SU-DHL-6 (cell line): ENCODE data around the gene FADS3.

Experiments used
- H2AFZ ChIP-seq: fragments of 200-600 bp; sonication (generic); 2 replicates; pipeline ENCODE4 v1.6.1; 2014; ENCODE audit warnings: low read depth, mild to moderate bottlenecking, moderate library complexity, mixed read lengths, antibody characterized with exemption, low read length; ENCODE audit not compliant: severe bottlenecking
- H3F3A ChIP-seq: fragments of 200-600 bp; shearing (Covaris generic); 2 replicates; pipeline ENCODE4 v1.6.0; 2016; ENCODE audit warnings: antibody characterized with exemption, mild to moderate bottlenecking; ENCODE audit not compliant: insufficient read depth
- H3K27ac ChIP-seq: fragments of 200-600 bp; sonication (generic); 2 replicates; pipeline ENCODE4 v1.5.1; 2016; ENCODE audit warnings: low read depth, mild to moderate bottlenecking, low read length, moderate library complexity, mixed read lengths
- H3K27me3 ChIP-seq: fragments of 200-600 bp; sonication (generic), shearing (Covaris generic); 2 replicates; pipeline ENCODE4 v1.6.0; 2014; ENCODE audit warnings: mild to moderate bottlenecking, low read length
- H3K36me3 ChIP-seq: fragments of 200-600 bp; sonication (generic); 2 replicates; pipeline ENCODE4 v1.6.1; 2014; ENCODE audit warnings: mild to moderate bottlenecking, low read length, mixed read lengths
- H3K4me2 ChIP-seq: fragments of 300-600, 200-600 bp; shearing (Covaris generic), sonication (generic); 2 replicates; pipeline ENCODE4 v1.6.0; 2014; ENCODE audit warnings: low read length, low read depth, mild to moderate bottlenecking; ENCODE audit not compliant: poor library complexity, severe bottlenecking
- H3K4me3 ChIP-seq: fragments of 200-600 bp; sonication (generic); 2 replicates; pipeline ENCODE4 v1.5.1; 2014; ENCODE audit warnings: antibody characterized with exemption, low read length, mild to moderate bottlenecking, mixed read lengths; ENCODE audit not compliant: insufficient read depth, poor library complexity, severe bottlenecking
- H3K79me2 ChIP-seq: fragments of 200-600 bp; sonication (generic); 2 replicates; pipeline ENCODE4 v1.6.1; 2014; ENCODE audit warnings: mild to moderate bottlenecking, low read length, moderate library complexity; ENCODE audit not compliant: insufficient read depth
- H3K9ac ChIP-seq: fragments of 200-600 bp; sonication (generic); 2 replicates; pipeline ENCODE4 v1.7.0; 2014; ENCODE audit warnings: mild to moderate bottlenecking, low read length
- H3K9me2 ChIP-seq: fragments of 200-600 bp; sonication (generic); replicated peaks from 2 replicates; pipeline ENCODE4 v1.6.1; 2014; ENCODE audit warnings: low read length; ENCODE audit not compliant: insufficient read depth
- H3K9me3 ChIP-seq: fragments of 200-600 bp; sonication (generic); 2 replicates; pipeline ENCODE4 v1.6.1; 2014; ENCODE audit warnings: low read length, mixed read lengths; ENCODE audit not compliant: insufficient read depth
- H4K20me1 ChIP-seq: fragments of 200-600 bp; sonication (generic); 2 replicates; pipeline ENCODE4 v1.6.1; 2014; ENCODE audit warnings: low read depth, mild to moderate bottlenecking, antibody characterized with exemption, low read length, moderate library complexity, mixed read lengths
- CTCF ChIP-seq: fragments of 200-600 bp; sonication (generic); IDR thresholded peaks from one replicate; pipeline ENCODE4 v1.5.1; 2017; ENCODE audit warnings: antibody characterized with exemption, mild to moderate bottlenecking, low read length, moderate library complexity; ENCODE audit not compliant: insufficient read depth, poor library complexity, severe bottlenecking
- EZH2phosphoT487 ChIP-seq: fragments of 200-600 bp; sonication (generic), shearing (Covaris generic); conservative IDR thresholded peaks from 2 replicates; pipeline ENCODE4 v1.6.1; 2018; ENCODE audit warnings: mild to moderate bottlenecking, antibody characterized with exemption, low read length, moderate library complexity, mixed read lengths

Gene FADS3

DNA sequence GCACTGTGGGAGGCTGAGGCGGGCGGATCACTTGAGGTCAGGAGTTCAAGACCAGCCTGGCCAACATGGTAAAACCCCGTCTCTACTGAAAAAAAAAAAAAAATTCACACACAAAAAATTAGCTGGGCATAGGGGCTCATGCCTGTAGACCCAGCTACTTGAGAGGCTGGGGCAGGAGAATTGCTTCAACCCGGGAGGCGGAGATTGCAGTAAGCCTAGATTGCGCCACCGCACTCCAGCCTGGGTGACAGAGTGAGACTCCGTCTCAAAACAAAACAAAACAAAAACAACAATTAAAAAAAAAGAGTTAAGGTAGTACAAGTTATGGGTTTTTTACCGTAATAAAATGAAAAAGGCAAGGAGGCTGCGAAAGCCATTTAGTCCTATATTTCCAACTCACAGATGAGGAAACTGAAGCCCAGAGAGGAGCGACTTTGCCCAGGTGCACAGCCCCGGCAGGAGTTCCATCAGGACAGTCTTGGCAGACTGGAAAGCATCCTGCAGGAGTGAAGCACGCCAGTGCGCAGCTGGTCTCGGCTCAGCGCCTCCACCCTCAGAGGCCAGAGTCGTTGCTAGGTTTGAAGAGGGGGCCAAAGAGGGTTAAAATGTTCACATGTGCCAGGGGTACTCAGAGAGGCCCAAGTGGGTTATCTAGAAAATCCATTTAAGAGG, 3.8 kb upstream of the FADS3 start:
- H3K9ac ChIP-seq = no peak overlapping the region
- no peaks in the 10 kb centered on the region for H3K27me3 ChIP-seq
- no peak for TF ChIP-seq CTCF
- TF ChIP-seq EZH2phosphoT487 = no peak
- no peaks in the 10 kb centered on the region for H3K9me2 ChIP-seq
- H3K4me2 ChIP-seq = no peak overlapping the region
- H2AFZ ChIP-seq = no peak overlapping the region
- H3F3A ChIP-seq = peaks cover 7% of the 10 kb centered on the region; the same call in 1 of the 2 replicates
- H3K4me3 ChIP-seq = no peak overlapping the region
- H3K79me2 ChIP-seq = no peaks in the 10 kb centered on the region
- H3K36me3 ChIP-seq = no peaks in the 10 kb centered on the region
- no peaks in the 10 kb centered on the region for H4K20me1 ChIP-seq
- no peak overlapping the region for H3K27ac ChIP-seq
- no peaks in the 10 kb centered on the region for H3K9me3 ChIP-seq

DNA sequence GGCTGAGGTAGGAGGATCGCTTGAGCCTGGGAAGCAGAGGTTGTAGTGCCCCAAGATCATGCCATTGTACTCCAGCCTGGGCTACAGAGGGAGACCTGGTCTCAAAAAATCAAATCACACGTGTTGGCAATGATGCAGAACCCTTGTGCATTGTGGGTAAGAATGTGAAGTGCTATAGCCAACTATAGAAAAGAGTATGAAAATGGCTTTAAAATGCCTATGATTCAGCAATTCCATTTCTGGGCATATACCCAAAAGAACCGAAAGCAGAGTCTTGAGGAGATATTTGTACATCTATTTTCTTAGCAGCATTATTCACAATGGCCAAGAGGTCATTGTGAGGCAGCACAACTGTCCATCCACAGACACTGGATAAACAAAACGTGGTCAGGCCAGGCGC, 2.6 kb upstream of the FADS3 start:
- no peaks in the 10 kb centered on the region for H3K9me2 ChIP-seq
- no peak overlapping the region for H3K9ac ChIP-seq
- H3K79me2 ChIP-seq = no peaks in the 10 kb centered on the region
- H3K4me3 ChIP-seq = no peak overlapping the region
- H4K20me1 ChIP-seq = no peaks in the 10 kb centered on the region
- H3K27ac ChIP-seq = no peak overlapping the region
- TF ChIP-seq CTCF = no peak
- no peak for TF ChIP-seq EZH2phosphoT487
- H3K9me3 ChIP-seq = no peaks in the 10 kb centered on the region
- no peaks in the 10 kb centered on the region for H3K27me3 ChIP-seq
- no peaks in the 10 kb centered on the region for H3K36me3 ChIP-seq
- H2AFZ ChIP-seq = no peak overlapping the region
- H3K4me2 ChIP-seq = no peak overlapping the region
- peaks cover 7% of the 10 kb centered on the region; the same call in 1 of the 2 replicates for H3F3A ChIP-seq

- Histone ChIP-seq H4K20me1 (no peaks in the 10 kb centered on the region), H3K9me3 (no peaks in the 10 kb centered on the region), H3K27ac (peak overlapping the region; percentile 35), H3K4me2 (peak overlapping the region; percentile 65), H3K9me2 (no peaks in the 10 kb centered on the region), H3K9ac (peak overlapping the region; percentile 68), H2AFZ (peak overlapping the region; percentile 85), H3K79me2 (no peaks in the 10 kb centered on the region), H3F3A (peaks cover 7% of the 10 kb centered on the region; the same call in 1 of the 2 replicates), H3K27me3 (no peaks in the 10 kb centered on the region), H3K36me3 (no peaks in the 10 kb centered on the region), H3K4me3 (peak overlapping the region; percentile 71)
- no peak for TF ChIP-seq EZH2phosphoT487
- TF ChIP-seq CTCF = no peak
Observed at GRCh38 chr11:61892085-61892370, 683 bp upstream of the FADS3 start.
